ENCODE results near the gene KRT77.

Gene KRT77

GRCh38 chr12:52691841-52692150 is 11.5 kb downstream of the KRT77 start:
- no peak for DNase-seq (ENCODE audit: low spot score)

- DNase-seq (ENCODE audit: low spot score), result no peak
Observed at GRCh38 chr12:52691076-52691840, 12.1 kb downstream of the KRT77 start.

GRCh38 chr12:52690351-52691075 is 12.8 kb downstream of the KRT77 start:
- DNase-seq (ENCODE audit: low spot score), result no peak

GRCh38 chr12:52689936-52690335 is 13.4 kb downstream of the KRT77 start:
- DNase-seq (ENCODE audit: low spot score), result no peak

- DNase-seq (ENCODE audit: low spot score), result no peak
Observed at GRCh38 chr12:52689239-52689638, 14.1 kb downstream of the KRT77 start.

GRCh38 chr12:52688481-52688880 is 14.8 kb downstream of the KRT77 start:
- DNase-seq (ENCODE audit: low spot score), result no peak

- DNase-seq (ENCODE audit: low spot score), result no peak
Observed at GRCh38 chr12:52687497-52688385, 15.6 kb downstream of the KRT77 start.

- no peak for DNase-seq (ENCODE audit: low spot score)
Observed at GRCh38 chr12:52686756-52687487, 16.4 kb downstream of the KRT77 start.

GRCh38 chr12:52686063-52686462 is 17.3 kb downstream of the KRT77 start:
- DNase-seq (ENCODE audit: low spot score), result no peak

- DNase-seq (ENCODE audit: low spot score), result no peak
Observed at GRCh38 chr12:52685406-52685890, 17.9 kb downstream of the KRT77 start.

GRCh38 chr12:52684431-52684830 is 18.9 kb downstream of the KRT77 start:
- no peak for DNase-seq (ENCODE audit: low spot score)

- no peak for DNase-seq (ENCODE audit: low spot score)
Observed at GRCh38 chr12:52683575-52684300, 19.6 kb downstream of the KRT77 start.

GRCh38 chr12:52682938-52683574 is 20.3 kb downstream of the KRT77 start:
- DNase-seq (ENCODE audit: low spot score), result no peak

- DNase-seq (ENCODE audit: low spot score), result no peak
Observed at GRCh38 chr12:52682381-52682660, 21.0 kb downstream of the KRT77 start.

GRCh38 chr12:52681526-52682380 is 21.6 kb downstream of the KRT77 start:
- no peak for DNase-seq (ENCODE audit: low spot score)

- no peak for DNase-seq (ENCODE audit: low spot score)
Observed at GRCh38 chr12:52680363-52680762, 23.0 kb downstream of the KRT77 start, which contains the start of gene KRT1. TSS of gene KRT1 (minus strand) at chr12:52680407. CDS start at chr12:52680348, 59 bp downstream.

- DNase-seq (ENCODE audit: low spot score), result no peak
Observed at GRCh38 chr12:52679875-52680274, 23.4 kb downstream of the KRT77 start.

- no peak for DNase-seq (ENCODE audit: low spot score)
Observed at GRCh38 chr12:52677671-52678070, 25.7 kb downstream of the KRT77 start.

GRCh38 chr12:52677126-52677525 is 26.2 kb downstream of the KRT77 start:
- DNase-seq (ENCODE audit: low spot score), result no peak

GRCh38 chr12:52676163-52676562 is 27.2 kb downstream of the KRT77 start:
- DNase-seq (ENCODE audit: low spot score), result no peak

Measured in kidney capillary endothelial cell (primary cell).